ENCODE results near the gene ST6GALNAC3.

- TF ChIP-seq, protein P1, sequence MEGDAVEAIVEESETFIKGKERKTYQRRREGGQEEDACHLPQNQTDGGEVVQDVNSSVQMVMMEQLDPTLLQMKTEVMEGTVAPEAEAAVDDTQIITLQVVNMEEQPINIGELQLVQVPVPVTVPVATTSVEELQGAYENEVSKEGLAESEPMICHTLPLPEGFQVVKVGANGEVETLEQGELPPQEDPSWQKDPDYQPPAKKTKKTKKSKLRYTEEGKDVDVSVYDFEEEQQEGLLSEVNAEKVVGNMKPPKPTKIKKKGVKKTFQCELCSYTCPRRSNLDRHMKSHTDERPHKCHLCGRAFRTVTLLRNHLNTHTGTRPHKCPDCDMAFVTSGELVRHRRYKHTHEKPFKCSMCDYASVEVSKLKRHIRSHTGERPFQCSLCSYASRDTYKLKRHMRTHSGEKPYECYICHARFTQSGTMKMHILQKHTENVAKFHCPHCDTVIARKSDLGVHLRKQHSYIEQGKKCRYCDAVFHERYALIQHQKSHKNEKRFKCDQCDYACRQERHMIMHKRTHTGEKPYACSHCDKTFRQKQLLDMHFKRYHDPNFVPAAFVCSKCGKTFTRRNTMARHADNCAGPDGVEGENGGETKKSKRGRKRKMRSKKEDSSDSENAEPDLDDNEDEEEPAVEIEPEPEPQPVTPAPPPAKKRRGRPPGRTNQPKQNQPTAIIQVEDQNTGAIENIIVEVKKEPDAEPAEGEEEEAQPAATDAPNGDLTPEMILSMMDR (IDR thresholded peaks at IDR 0.05; ENCODE audit: low read length): no peak
- no peak for TF ChIP-seq EZH2 (optimal IDR thresholded peaks at IDR 0.05; ENCODE audit: low read depth, low read length)
Observed at GRCh38 chr1:76138217-76138616, 63.7 kb downstream of the ST6GALNAC3 start.

Data from MM.1S (cell line).